IMR-90 (cell line): ENCODE results near the gene SMARCA2.

ENCODE experiments used
- BHLHE40 ChIP-seq: fragments of 150-350 bp; IDR thresholded peaks from 2 replicates; pipeline ENCODE4 v1.6.1; 2016; ENCODE audit warnings: mild to moderate bottlenecking, low read depth, low read length
- CEBPB ChIP-seq: IDR thresholded peaks from 2 replicates; pipeline ENCODE4 v1.6.1; 2012; ENCODE audit warnings: low read depth, low read length, improper control_type of control experiment
- CHD1 ChIP-seq: IDR thresholded peaks from 2 replicates; pipeline ENCODE4 v1.6.1; 2012; ENCODE audit warnings: low read depth, low read length, improper control_type of control experiment
- CTCF ChIP-seq: conservative IDR thresholded peaks from 2 replicates; pipeline ENCODE4 v1.5.1; 2012; ENCODE audit warnings: mild to moderate bottlenecking, low read depth, low read length, improper control_type of control experiment
- FOS ChIP-seq: fragments of 150-350 bp; IDR thresholded peaks from 2 replicates; pipeline ENCODE4 v1.6.1; 2016; ENCODE audit warnings: low read depth, low read length
- MAFK ChIP-seq: IDR thresholded peaks from 2 replicates; pipeline ENCODE4 v1.6.1; 2012; ENCODE audit warnings: low read depth, low read length, improper control_type of control experiment
- MAZ ChIP-seq: IDR thresholded peaks from 2 replicates; pipeline ENCODE4 v1.6.1; 2012; ENCODE audit warnings: low read depth, mild to moderate bottlenecking, low read length, improper control_type of control experiment, moderate library complexity, borderline replicate concordance
- NFE2L2 ChIP-seq: fragments of 150-350 bp; IDR thresholded peaks from 2 replicates; pipeline ENCODE4 v1.6.1; 2016; ENCODE audit warnings: low read depth, mild to moderate bottlenecking, low read length
- POLR2A ChIP-seq: IDR thresholded peaks from 2 replicates; pipeline ENCODE4 v1.6.1; 2012; ENCODE audit warnings: mild to moderate bottlenecking, low read depth, low read length
- RAD21 ChIP-seq: IDR thresholded peaks from 2 replicates; pipeline ENCODE4 v1.6.1; 2012; ENCODE audit warnings: low read length, improper control_type of control experiment
- RCOR1 ChIP-seq: IDR thresholded peaks from 2 replicates; pipeline ENCODE4 v1.6.1; 2012; ENCODE audit warnings: mild to moderate bottlenecking, low read length, improper control_type of control experiment; ENCODE audit not compliant: insufficient replicate concordance
- RFX5 ChIP-seq: IDR thresholded peaks from 2 replicates; pipeline ENCODE4 v1.8.0; 2012; ENCODE audit warnings: low read depth, mild to moderate bottlenecking, low read length, moderate library complexity
- SMC3 ChIP-seq: fragments of 150-350 bp; IDR thresholded peaks from 2 replicates; pipeline ENCODE4 v1.6.1; 2016; ENCODE audit warnings: low read depth, mild to moderate bottlenecking, antibody characterized with exemption, low read length, moderate library complexity
- TF ChIP-seq, protein P1 (sequence below): fragments of 150-350 bp; IDR thresholded peaks from 2 replicates; pipeline ENCODE4 v1.6.1; 2017; ENCODE audit warnings: mild to moderate bottlenecking, antibody characterized with exemption, low read length, low read depth

DNA sequence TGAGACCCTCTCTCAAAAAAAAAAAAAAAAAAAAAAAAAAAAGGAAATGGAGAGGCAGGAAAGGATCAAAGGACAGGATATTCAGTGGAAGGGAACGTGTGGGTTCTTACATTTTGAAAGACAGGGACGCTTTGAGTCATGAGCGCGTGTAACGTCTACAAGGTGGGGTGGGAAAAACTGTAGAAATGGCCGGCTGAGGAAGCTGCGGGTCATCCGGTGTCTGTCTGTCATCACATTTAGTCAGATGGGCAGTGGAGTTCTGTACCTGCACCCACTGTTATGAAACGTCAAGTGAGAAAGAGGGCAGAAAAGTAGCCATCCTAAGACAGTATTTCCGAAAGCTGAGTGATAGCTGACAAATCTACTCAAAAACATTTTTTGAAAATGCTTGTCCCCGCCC lies 159.8 kb downstream of the SMARCA2 start:
- no peak for TF ChIP-seq CTCF
- TF ChIP-seq BHLHE40: no peak
- no peak for TF ChIP-seq MAFK
- no peak for TF ChIP-seq RCOR1
- TF ChIP-seq RFX5: no peak
- TF ChIP-seq POLR2A: no peak
- TF ChIP-seq CEBPB: no peak
- no peak for TF ChIP-seq RAD21
- TF ChIP-seq SMC3: no peak
- no peak for TF ChIP-seq MAZ
- TF ChIP-seq CHD1: no peak
- TF ChIP-seq, protein P1, sequence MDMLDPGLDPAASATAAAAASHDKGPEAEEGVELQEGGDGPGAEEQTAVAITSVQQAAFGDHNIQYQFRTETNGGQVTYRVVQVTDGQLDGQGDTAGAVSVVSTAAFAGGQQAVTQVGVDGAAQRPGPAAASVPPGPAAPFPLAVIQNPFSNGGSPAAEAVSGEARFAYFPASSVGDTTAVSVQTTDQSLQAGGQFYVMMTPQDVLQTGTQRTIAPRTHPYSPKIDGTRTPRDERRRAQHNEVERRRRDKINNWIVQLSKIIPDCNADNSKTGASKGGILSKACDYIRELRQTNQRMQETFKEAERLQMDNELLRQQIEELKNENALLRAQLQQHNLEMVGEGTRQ: no peak
- no peak for TF ChIP-seq FOS
- no peak for TF ChIP-seq NFE2L2
